BE2C (cell line): ENCODE results near the gene RASGEF1C.

Experiments used
- DNase-seq: peaks from one replicate; pipeline ENCODE4 v3.0.0-alpha.2; 2020
- H3K27me3 ChIP-seq: fragments of 250-450 bp; sonication (Bioruptor Pico); 2 replicates; pipeline ENCODE4 v1.5.1; 2020; ENCODE audit warnings: mild to moderate bottlenecking
- H3K36me3 ChIP-seq: fragments of 250-450 bp; sonication (Bioruptor Pico); 2 replicates; pipeline ENCODE4 v1.5.1; 2020; ENCODE audit warnings: mild to moderate bottlenecking
- H3K4me1 ChIP-seq: fragments of 250-450 bp; sonication (Bioruptor Pico); 2 replicates; pipeline ENCODE4 v1.5.1; 2020
- H3K4me3 ChIP-seq: 2 replicates; pipeline ENCODE4 v1.5.1; 2011; ENCODE audit warnings: low read depth, low read length
- H3K9me3 ChIP-seq: fragments of 250-450 bp; sonication (Bioruptor Pico); 2 replicates; pipeline ENCODE4 v1.5.1; 2020
- TF ChIP-seq, protein P1 (sequence below): IDR thresholded peaks from 2 replicates; pipeline ENCODE4 v1.5.1; 2012; ENCODE audit warnings: mild to moderate bottlenecking, low read depth, low read length

RASGEF1C gene

GRCh38 chr5:180208435-180209081, 453 bp downstream of the RASGEF1C start:
- Histone ChIP-seq H3K9me3 (no peaks in the 10 kb centered on the region; the same call in 1 of the 2 replicates), H3K36me3 (no peaks in the 10 kb centered on the region), H3K4me1 (no peaks in the 10 kb centered on the region; the same call in 1 of the 2 replicates), H3K27me3 (peaks cover 9% of the 10 kb centered on the region), H3K4me3 (peak overlapping the region; percentile 45)
- DNase-seq, result peak; percentile 55
- TF ChIP-seq, protein P1, sequence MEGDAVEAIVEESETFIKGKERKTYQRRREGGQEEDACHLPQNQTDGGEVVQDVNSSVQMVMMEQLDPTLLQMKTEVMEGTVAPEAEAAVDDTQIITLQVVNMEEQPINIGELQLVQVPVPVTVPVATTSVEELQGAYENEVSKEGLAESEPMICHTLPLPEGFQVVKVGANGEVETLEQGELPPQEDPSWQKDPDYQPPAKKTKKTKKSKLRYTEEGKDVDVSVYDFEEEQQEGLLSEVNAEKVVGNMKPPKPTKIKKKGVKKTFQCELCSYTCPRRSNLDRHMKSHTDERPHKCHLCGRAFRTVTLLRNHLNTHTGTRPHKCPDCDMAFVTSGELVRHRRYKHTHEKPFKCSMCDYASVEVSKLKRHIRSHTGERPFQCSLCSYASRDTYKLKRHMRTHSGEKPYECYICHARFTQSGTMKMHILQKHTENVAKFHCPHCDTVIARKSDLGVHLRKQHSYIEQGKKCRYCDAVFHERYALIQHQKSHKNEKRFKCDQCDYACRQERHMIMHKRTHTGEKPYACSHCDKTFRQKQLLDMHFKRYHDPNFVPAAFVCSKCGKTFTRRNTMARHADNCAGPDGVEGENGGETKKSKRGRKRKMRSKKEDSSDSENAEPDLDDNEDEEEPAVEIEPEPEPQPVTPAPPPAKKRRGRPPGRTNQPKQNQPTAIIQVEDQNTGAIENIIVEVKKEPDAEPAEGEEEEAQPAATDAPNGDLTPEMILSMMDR, result no peak; the same call in 1 of the 2 replicates

- Histone ChIP-seq H3K27me3 (peaks cover 9% of the 10 kb centered on the region), H3K36me3 (no peaks in the 10 kb centered on the region), H3K9me3 (no peaks in the 10 kb centered on the region; the same call in 1 of the 2 replicates), H3K4me3 (peak overlapping the region; percentile 45), H3K4me1 (no peaks in the 10 kb centered on the region; the same call in 1 of the 2 replicates)
- DNase-seq, result no peak
- TF ChIP-seq, protein P1, result no peak
Measured at GRCh38 chr5:180208038-180208434, 975 bp downstream of the RASGEF1C start.

DNA sequence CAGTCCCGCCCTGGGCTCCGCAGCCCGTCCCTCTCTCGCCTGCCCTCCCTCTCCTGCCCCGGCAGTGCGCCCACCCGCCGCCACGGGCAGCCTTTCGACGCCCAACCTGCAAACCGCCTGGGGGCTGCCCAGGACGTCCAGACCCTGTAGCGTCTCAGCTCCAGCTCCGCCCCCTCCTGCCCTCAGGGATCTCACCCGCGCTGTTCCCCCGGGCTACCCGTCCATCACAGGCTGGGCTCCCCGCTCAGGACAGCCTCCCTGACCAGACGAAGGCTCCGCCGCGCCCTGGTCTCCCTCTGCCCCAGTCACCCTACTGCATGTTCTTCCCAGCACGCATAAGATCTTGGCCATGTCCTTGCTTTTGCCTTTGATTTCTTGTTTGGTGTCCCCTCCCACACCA, 1.4 kb downstream of the RASGEF1C start:
- DNase-seq, result no peak
- H3K9me3 ChIP-seq, result no peaks in the 10 kb centered on the region; the same call in 1 of the 2 replicates
- TF ChIP-seq, protein P1, result no peak
- H3K27me3 ChIP-seq, result peaks cover 9% of the 10 kb centered on the region
- H3K4me3 ChIP-seq, result no peak overlapping the region
- no peaks in the 10 kb centered on the region for H3K36me3 ChIP-seq
- H3K4me1 ChIP-seq, result no peaks in the 10 kb centered on the region; the same call in 1 of the 2 replicates

DNA sequence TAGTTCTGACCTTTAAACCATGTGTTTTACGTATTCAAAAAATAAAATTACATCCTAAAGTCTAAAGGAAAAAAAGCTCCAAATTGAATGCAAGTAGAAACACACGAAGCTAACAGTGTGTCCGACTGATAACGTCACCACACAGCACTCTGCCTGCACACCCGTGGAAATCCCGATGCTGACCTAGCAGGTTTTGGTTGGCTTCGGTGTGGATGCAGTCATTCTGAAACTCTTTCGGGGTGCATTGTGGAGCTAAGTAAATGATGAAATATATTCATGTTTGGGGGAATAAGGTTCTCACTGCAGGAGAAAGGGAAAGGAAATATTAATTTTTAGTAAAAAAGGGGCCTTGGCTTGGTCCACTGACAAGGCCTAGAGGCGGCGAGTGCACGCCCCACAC, 2.0 kb downstream of the RASGEF1C start:
- Histone ChIP-seq H3K36me3 (no peaks in the 10 kb centered on the region), H3K9me3 (no peaks in the 10 kb centered on the region; the same call in 1 of the 2 replicates), H3K4me1 (no peaks in the 10 kb centered on the region; the same call in 1 of the 2 replicates), H3K27me3 (peaks cover 9% of the 10 kb centered on the region), H3K4me3 (no peak overlapping the region)
- no peak for DNase-seq
- TF ChIP-seq, protein P1, result no peak

GRCh38 chr5:180205916-180206315, 3.1 kb downstream of the RASGEF1C start:
- no peak for DNase-seq
- Histone ChIP-seq H3K4me3 (no peak overlapping the region), H3K4me1 (no peaks in the 10 kb centered on the region; the same call in 1 of the 2 replicates), H3K36me3 (no peaks in the 10 kb centered on the region), H3K27me3 (peaks cover 9% of the 10 kb centered on the region), H3K9me3 (no peaks in the 10 kb centered on the region; the same call in 1 of the 2 replicates)
- TF ChIP-seq, protein P1, result no peak

GRCh38 chr5:180204276-180204819, 4.7 kb downstream of the RASGEF1C start:
- Histone ChIP-seq H3K4me3 (no peak overlapping the region), H3K27me3 (peaks cover 8% of the 10 kb centered on the region), H3K4me1 (no peaks in the 10 kb centered on the region; the same call in 1 of the 2 replicates), H3K9me3 (no peaks in the 10 kb centered on the region; the same call in 1 of the 2 replicates), H3K36me3 (no peaks in the 10 kb centered on the region)
- TF ChIP-seq, protein P1, result no peak
- no peak for DNase-seq
